ENCODE data around the gene PHF2. TPM values are rescaled to one million over a fixed set of nuclear protein-coding genes. Genes with fewer than 3 reads are reported as not detected.

Gene PHF2
- total RNA-seq, 2 donors from 2014 or later: 22.7 to 23.4 TPM

DNA sequence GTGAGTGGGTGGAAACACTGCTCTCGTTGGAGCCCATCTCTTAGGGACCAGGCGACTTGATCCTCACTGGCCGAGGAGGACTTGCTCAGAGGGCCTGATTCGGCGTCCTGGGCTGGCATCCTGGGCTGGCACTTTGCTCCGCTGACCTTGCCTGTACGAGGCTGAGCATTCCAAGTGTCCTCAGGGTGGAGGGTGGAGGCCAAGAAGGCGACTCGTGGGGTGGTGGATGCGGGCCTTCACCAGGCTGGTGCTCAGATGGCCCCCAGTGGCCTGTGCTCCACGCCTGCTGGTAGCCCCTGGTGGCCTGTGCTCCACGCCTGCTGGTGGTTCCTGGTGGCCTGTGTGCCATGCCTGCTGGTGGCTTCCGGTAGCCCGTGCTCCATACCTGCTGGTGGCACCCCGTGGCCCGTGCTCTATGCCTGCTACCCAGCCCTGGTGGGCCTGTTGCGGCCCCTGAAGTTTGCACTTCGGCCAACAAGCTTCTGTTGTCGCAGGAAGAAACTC, 42.9 kb downstream of the PHF2 start:
- H3K4me1 ChIP-seq: no peaks in the 10 kb centered on the region
- no peak overlapping the region for H3K9ac ChIP-seq (ENCODE audit: low read depth in 2 of 2, low read length in 2 of 2)
- intact Hi-C loops (cut with DNase I): no loop called here
- H3K9me3 ChIP-seq: no peaks in the 10 kb centered on the region
- H3K27ac ChIP-seq: no peak overlapping the region
- H3K36me3 ChIP-seq: no peaks in the 10 kb centered on the region
- TF ChIP-seq, protein P1, sequence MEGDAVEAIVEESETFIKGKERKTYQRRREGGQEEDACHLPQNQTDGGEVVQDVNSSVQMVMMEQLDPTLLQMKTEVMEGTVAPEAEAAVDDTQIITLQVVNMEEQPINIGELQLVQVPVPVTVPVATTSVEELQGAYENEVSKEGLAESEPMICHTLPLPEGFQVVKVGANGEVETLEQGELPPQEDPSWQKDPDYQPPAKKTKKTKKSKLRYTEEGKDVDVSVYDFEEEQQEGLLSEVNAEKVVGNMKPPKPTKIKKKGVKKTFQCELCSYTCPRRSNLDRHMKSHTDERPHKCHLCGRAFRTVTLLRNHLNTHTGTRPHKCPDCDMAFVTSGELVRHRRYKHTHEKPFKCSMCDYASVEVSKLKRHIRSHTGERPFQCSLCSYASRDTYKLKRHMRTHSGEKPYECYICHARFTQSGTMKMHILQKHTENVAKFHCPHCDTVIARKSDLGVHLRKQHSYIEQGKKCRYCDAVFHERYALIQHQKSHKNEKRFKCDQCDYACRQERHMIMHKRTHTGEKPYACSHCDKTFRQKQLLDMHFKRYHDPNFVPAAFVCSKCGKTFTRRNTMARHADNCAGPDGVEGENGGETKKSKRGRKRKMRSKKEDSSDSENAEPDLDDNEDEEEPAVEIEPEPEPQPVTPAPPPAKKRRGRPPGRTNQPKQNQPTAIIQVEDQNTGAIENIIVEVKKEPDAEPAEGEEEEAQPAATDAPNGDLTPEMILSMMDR (IDR thresholded peaks at IDR 0.05): no peak
- no peak for DNase-seq
- no peak overlapping the region for H3K4me3 ChIP-seq
- no peaks in the 10 kb centered on the region for H3K27me3 ChIP-seq

GRCh38 chr9:93620041-93620506, 43.7 kb downstream of the PHF2 start:
- no peaks in the 10 kb centered on the region for H3K4me1 ChIP-seq
- H3K27me3 ChIP-seq: no peaks in the 10 kb centered on the region
- H3K9me3 ChIP-seq: no peaks in the 10 kb centered on the region
- no peak overlapping the region for H3K9ac ChIP-seq (ENCODE audit: low read depth in 2 of 2, low read length in 2 of 2)
- no peaks in the 10 kb centered on the region for H3K36me3 ChIP-seq
- intact Hi-C loops (cut with DNase I): no loop called here
- TF ChIP-seq, protein P1 (IDR thresholded peaks at IDR 0.05): no peak
- peak; percentile 13 for DNase-seq
- H3K27ac ChIP-seq: no peak overlapping the region
- H3K4me3 ChIP-seq: no peak overlapping the region

DNA sequence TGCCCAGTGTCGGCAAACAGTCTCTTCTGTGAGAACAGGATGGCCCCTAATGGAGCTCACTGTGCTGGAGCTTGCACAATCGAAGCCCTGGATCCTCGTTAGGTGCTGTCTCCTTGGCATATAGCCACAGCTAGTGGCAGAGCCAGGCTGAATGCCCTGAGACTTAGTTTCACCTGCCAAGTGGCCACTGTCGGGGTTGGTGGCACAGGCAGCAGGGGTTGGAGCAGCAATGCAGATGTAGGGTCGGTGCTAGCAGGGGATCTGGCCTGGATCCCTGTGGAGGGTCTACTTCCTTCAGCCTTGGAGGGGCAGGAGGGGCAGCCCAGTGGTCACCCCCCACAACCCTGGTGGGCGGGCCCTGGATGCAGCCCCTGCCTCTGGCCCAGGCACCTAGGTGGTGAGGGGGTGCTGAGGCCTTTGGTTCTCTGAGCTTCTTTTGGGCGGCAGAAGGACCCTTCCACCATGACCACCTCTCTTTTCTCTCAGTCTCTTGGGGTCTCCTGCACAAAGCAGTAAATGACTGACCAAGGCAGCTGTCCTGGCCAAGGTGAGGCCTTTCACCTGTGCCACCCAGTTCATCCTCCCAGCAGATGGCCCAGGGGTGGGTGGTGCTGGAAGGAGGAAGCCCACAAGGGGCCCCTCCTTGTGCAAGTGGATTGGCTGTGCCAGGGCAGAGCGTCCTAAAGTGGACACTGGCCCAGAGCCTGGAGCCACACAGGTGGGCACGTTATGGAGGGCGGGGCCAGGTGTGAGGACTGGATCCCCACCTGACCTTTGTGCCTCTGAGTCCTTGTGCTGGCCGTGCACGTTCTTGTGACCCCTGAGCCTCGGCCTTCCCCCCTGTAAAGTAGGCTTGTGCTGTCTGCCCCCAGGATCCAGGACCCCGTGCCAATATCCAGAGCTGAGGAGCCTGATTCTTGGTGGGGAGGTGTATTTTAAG, 44.8 kb downstream of the PHF2 start:
- H3K36me3 ChIP-seq: no peaks in the 10 kb centered on the region
- no peak overlapping the region for H3K4me3 ChIP-seq
- DNase-seq: peak; percentile 15
- intact Hi-C loops (cut with DNase I): no loop called here
- TF ChIP-seq, protein P1 (IDR thresholded peaks at IDR 0.05): no peak
- H3K9me3 ChIP-seq: no peaks in the 10 kb centered on the region
- H3K4me1 ChIP-seq: no peaks in the 10 kb centered on the region
- H3K9ac ChIP-seq (ENCODE audit: low read depth in 2 of 2, low read length in 2 of 2): no peak overlapping the region
- H3K27ac ChIP-seq: no peak overlapping the region
- H3K27me3 ChIP-seq: no peaks in the 10 kb centered on the region

GRCh38 chr9:93621922-93622321, 45.5 kb downstream of the PHF2 start:
- no peaks in the 10 kb centered on the region for H3K36me3 ChIP-seq
- no peak for DNase-seq
- no peak overlapping the region for H3K9ac ChIP-seq (ENCODE audit: low read depth in 2 of 2, low read length in 2 of 2)
- TF ChIP-seq, protein P1 (IDR thresholded peaks at IDR 0.05): no peak
- no peaks in the 10 kb centered on the region for H3K9me3 ChIP-seq
- intact Hi-C loops (cut with DNase I): no loop called here
- H3K27ac ChIP-seq: no peak overlapping the region
- H3K4me1 ChIP-seq: no peaks in the 10 kb centered on the region
- H3K27me3 ChIP-seq: no peaks in the 10 kb centered on the region
- no peak overlapping the region for H3K4me3 ChIP-seq

- Histone ChIP-seq H3K27ac (no peak overlapping the region), H3K36me3 (no peaks in the 10 kb centered on the region), H3K4me3 (no peak overlapping the region), H3K9me3 (no peaks in the 10 kb centered on the region), H3K9ac (ENCODE audit: low read depth in 2 of 2, low read length in 2 of 2) (no peak overlapping the region), H3K27me3 (no peaks in the 10 kb centered on the region), H3K4me1 (no peaks in the 10 kb centered on the region)
- intact Hi-C loops (cut with DNase I): no loop called here
- DNase-seq: no peak
- TF ChIP-seq, protein P1 (IDR thresholded peaks at IDR 0.05): no peak
These were observed 46.3 kb downstream of the PHF2 start for GRCh38 chr9:93622691-93623090.

Data from colonic mucosa (tissue), 4 donors.